Heart left ventricle (tissue), 16 donors: ENCODE measurements around the gene UVRAG. TPM values are rescaled to one million over a fixed set of nuclear protein-coding genes. Genes with fewer than 3 reads are reported as not detected.

ENCODE experiments used
- ATAC-seq, 4 donors: fragments of 200-7000 bp; cut with Tn5 transposase; one replicate each; pipeline ENCODE4 v1.9.1; 2020 to 2022; ENCODE audit warnings: moderate library complexity in 4 of 4, mild to moderate bottlenecking in 3 of 4, moderate number of reproducible peaks in 1 of 4
- DNase-seq, 5 donors: peaks; one replicate each; pipeline ENCODE4 v3.0.0-alpha.2; 2020
- H3K27ac ChIP-seq, 12 donors: fragments of 200-600 bp; sonication (generic) in 4 of 12; one replicate each; pipeline versions ENCODE4 v1.5.0 to v1.8.0; 2016 to 2022; ENCODE audit warnings: mild to moderate bottlenecking in 2 of 12
- H3K27me3 ChIP-seq, 9 donors: fragments of 200-600 bp; sonication (generic) in 2 of 9; one replicate each; pipeline versions ENCODE4 v1.5.1 to v1.8.0; 2016 to 2022; ENCODE audit warnings: mild to moderate bottlenecking in 3 of 9
- H3K36me3 ChIP-seq, 9 donors: fragments of 200-600 bp; sonication (generic) in 2 of 9; one replicate each; pipeline versions ENCODE4 v1.5.0 to v1.8.0; 2018 to 2022; ENCODE audit warnings: mild to moderate bottlenecking in 2 of 9
- H3K4me1 ChIP-seq, 12 donors: fragments of 200-600 bp; sonication (generic) in 4 of 12; one replicate each; pipeline versions ENCODE4 v1.5.0 to v1.8.0; 2016 to 2022; ENCODE audit warnings: mild to moderate bottlenecking in 3 of 12
- H3K4me3 ChIP-seq, 12 donors: fragments of 200-600 bp; sonication (generic) in 4 of 12; one replicate each; pipeline versions ENCODE4 v1.5.0 to v1.8.0; 2017 to 2022; ENCODE audit warnings: mild to moderate bottlenecking in 9 of 12, moderate library complexity in 4 of 12
- H3K9me3 ChIP-seq, 12 donors: fragments of 200-600 bp; sonication (generic) in 4 of 12; one replicate each; pipeline versions ENCODE4 v1.5.0 to v1.8.0; 2016 to 2022; ENCODE audit warnings: mild to moderate bottlenecking in 1 of 12
- POLR2A ChIP-seq, 2 donors: fragments of 450-650 bp; IDR thresholded peaks; one replicate each; pipeline ENCODE4 v1.6.1; 2017; ENCODE audit warnings: antibody characterized with exemption in 2 of 2, mild to moderate bottlenecking in 2 of 2, moderate library complexity in 2 of 2
- WGBS, 4 donors: extraction: QIAGEN DNeasy Blood & Tissue Kit in 2 of 4; methylation state at CpG; one replicate each; pipeline versions ENCODE4 v1.1.5 to v1.1.7; 2013 to 2018; 5-methylcytosine and 5-hydroxymethylcytosine counted together
- intact Hi-C, 10 donors: fragments of 100-400 bp; cut with DNase I; formaldehyde crosslinking; loops; one replicate each; pipeline versions ENCODE4 v1.11.1 to v1.14.2; 2022
- polyA plus RNA-seq, 2 donors: library from polyadenylated mRNA; stranded (reverse); fragments of 200-250 nt; gene quantifications; one replicate each; pipeline ENCODE4 v1.2.3, GENCODE V29; 2013
- total RNA-seq, 9 donors: library from RNA; depleted of rRNA in 2 of 9; stranded (reverse); fragments of >200 nt in 2 of 9; fragmentation: NEBNext Ultra II Directional in 3 of 9; extraction: Animal tissue kit (Norgen Biotek cat#: 25700) in 3 of 9; gene quantifications; one replicate each; pipeline versions ENCODE4 v1.1.0 to v1.2.4, GENCODE V29; 2016 to 2023
- TF ChIP-seq, protein P1 (sequence below), 12 donors: fragments of 200-600 bp; sonication (generic) in 4 of 12; IDR thresholded peaks; one replicate each; pipeline versions ENCODE4 v1.5.0 to v1.8.0; 2018 to 2022; ENCODE audit warnings: antibody characterized with exemption in 12 of 12, mild to moderate bottlenecking in 5 of 12
- donor health status: ischemic (EF 13 %, LVEDD 7.1; RV severe dilation, severe dysfunction).
- donor health status: healthy with polysubstance abuse.
- donor health status: DM: no; HTN: yes; CAD: no.
- donor health status: DM: no; HTN: no; CAD: no.
- donor health status: ischemic (EF 25% LVEDD 6.9; RV normal size, moderate dysfunction).
- donor health status: ischemic (EF 25% LVEDD 5.7; RV mildly dilated, moderate dysfunction).
- donor health status: healthy.
- donor health status: DM: yes; HTN: yes; CAD: no.
- donor health status: ischemic (EF 35%, LVEDD 5.7; RV mildly dilated, moderate dysfunction).
- donor health status: nonischemic (EF 11% LVEDD 7.7; RV severe dilation, severe dysfunction).
- donor health status: DM: yes; HTN: yes; CAD: no.
- donor health status: PGD.
- donor health status: ischemic (EF 29% LVEDD 5.4; RV normal size, mild dysfunction).
- donor health status: nonischemic (EF 23%, LVEDD 6.1; RV moderate dilation, normal function).

The UVRAG gene
- total and polyA plus RNA-seq, 11 donors: 4.5 to 22.6 (median 15.0) TPM

- H3K27me3 ChIP-seq: no peaks in the 10 kb centered on the region
- DNase-seq (no peak), ATAC-seq (no peak)
- H3K4me3 ChIP-seq: no peak overlapping the region
- WGBS, 4 donors: 48 to 59% (median 55%) methylated on average over 2 of the region's 2 CpGs
- TF ChIP-seq POLR2A (IDR thresholded peaks at IDR 0.05): no peak
- TF ChIP-seq, protein P1, sequence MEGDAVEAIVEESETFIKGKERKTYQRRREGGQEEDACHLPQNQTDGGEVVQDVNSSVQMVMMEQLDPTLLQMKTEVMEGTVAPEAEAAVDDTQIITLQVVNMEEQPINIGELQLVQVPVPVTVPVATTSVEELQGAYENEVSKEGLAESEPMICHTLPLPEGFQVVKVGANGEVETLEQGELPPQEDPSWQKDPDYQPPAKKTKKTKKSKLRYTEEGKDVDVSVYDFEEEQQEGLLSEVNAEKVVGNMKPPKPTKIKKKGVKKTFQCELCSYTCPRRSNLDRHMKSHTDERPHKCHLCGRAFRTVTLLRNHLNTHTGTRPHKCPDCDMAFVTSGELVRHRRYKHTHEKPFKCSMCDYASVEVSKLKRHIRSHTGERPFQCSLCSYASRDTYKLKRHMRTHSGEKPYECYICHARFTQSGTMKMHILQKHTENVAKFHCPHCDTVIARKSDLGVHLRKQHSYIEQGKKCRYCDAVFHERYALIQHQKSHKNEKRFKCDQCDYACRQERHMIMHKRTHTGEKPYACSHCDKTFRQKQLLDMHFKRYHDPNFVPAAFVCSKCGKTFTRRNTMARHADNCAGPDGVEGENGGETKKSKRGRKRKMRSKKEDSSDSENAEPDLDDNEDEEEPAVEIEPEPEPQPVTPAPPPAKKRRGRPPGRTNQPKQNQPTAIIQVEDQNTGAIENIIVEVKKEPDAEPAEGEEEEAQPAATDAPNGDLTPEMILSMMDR (IDR thresholded peaks at IDR 0.05): no peak
- intact Hi-C loops: no loop called here
- H3K4me1 ChIP-seq: peaks cover 0 to 34% (median 6%) of the 10 kb centered on the region in 12 donors
- H3K27ac ChIP-seq: no peak overlapping the region
- H3K36me3 ChIP-seq: peaks cover 0 to 5% (median 0%) of the 10 kb centered on the region in 9 donors
- no peaks in the 10 kb centered on the region for H3K9me3 ChIP-seq
Measured at GRCh38 chr11:75903276-75903675, 88.3 kb downstream of the UVRAG start.

GRCh38 chr11:75905434-75905833 lies 90.4 kb downstream of the UVRAG start:
- TF ChIP-seq POLR2A (IDR thresholded peaks at IDR 0.05): no peak
- TF ChIP-seq, protein P1 (IDR thresholded peaks at IDR 0.05): no peak
- Histone ChIP-seq H3K27ac (no peak overlapping the region), H3K36me3 (no peaks in the 10 kb centered on the region), H3K4me1 (peaks cover 0 to 20% (median 4%) of the 10 kb centered on the region in 12 donors), H3K9me3 (no peaks in the 10 kb centered on the region), H3K4me3 (no peak overlapping the region), H3K27me3 (no peaks in the 10 kb centered on the region)
- no peak for DNase-seq
- intact Hi-C loops: no loop called here
- ATAC-seq: no peak

DNA sequence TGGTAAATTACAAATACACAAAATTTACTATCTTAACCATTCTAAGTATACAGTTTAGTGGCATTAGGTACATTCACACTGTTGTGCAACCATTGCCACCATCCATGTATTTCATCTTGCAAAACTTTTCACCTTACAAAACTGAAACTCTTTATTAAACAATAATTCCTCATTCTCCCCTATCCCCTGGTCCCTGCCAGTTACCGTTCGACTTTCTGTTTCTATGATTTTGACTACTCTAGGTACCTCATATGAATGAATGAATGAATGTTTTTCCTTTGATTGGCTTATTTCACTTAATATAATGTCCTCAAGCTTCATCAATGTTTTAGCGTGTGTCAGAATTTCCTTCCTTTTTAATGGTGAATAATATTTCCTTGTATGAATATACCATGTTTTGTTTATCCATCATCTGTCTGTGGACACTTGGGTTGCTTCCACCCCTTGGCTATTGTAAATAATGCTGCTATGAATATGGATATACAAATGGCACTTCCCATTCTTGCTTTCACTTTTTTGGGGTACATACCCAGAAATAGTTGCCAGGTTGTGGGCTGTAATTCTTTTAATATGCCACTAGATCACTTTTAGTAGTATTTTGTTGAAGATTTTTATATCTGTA lies 93.0 kb downstream of the UVRAG start:
- peaks cover 0 to 16% (median 4%) of the 10 kb centered on the region in 12 donors for H3K4me1 ChIP-seq
- H3K36me3 ChIP-seq: peaks cover 0 to 13% (median 8%) of the 10 kb centered on the region in 9 donors
- no peak overlapping the region for H3K27ac ChIP-seq
- no peaks in the 10 kb centered on the region for H3K9me3 ChIP-seq
- TF ChIP-seq, protein P1 (IDR thresholded peaks at IDR 0.05): no peak
- TF ChIP-seq POLR2A (IDR thresholded peaks at IDR 0.05): no peak
- no peak for DNase-seq
- WGBS, 4 donors: 90 to 92% (median 91%) methylated on average over 3 of the region's 3 CpGs
- no peak overlapping the region for H3K4me3 ChIP-seq
- no peaks in the 10 kb centered on the region for H3K27me3 ChIP-seq
- ATAC-seq: no peak
- intact Hi-C loops: no loop called here

- Histone ChIP-seq H3K4me3 (no peak overlapping the region), H3K27me3 (no peaks in the 10 kb centered on the region), H3K27ac (no peak overlapping the region), H3K36me3 (peaks cover 0 to 26% (median 12%) of the 10 kb centered on the region in 9 donors), H3K9me3 (no peaks in the 10 kb centered on the region), H3K4me1 (peaks cover 0 to 16% (median 0%) of the 10 kb centered on the region in 12 donors)
- ATAC-seq (no peak), DNase-seq (no peak)
- intact Hi-C loops: loop anchor here in 1 of 10 donors (10.0 kb wide), 1 partner anchor 134 kb away; no protein-coding TSS in a partner anchor
- WGBS, 4 donors: 88 to 98% (median 95%) methylated on average over 3 of the region's 3 CpGs
- TF ChIP-seq, protein P1 (IDR thresholded peaks at IDR 0.05): no peak
- no peak for TF ChIP-seq POLR2A (IDR thresholded peaks at IDR 0.05)
Measured at GRCh38 chr11:75910426-75911145, 95.6 kb downstream of the UVRAG start.
